SJSA1 (cell line): ENCODE measurements around the gene BAG5. TPM values are rescaled to one million over a fixed set of nuclear protein-coding genes. Genes with fewer than 3 reads are reported as not detected.

Experiments
- DNase-seq, 2 experiments: peaks; one replicate each; pipeline ENCODE4 v3.0.0-alpha.2; 2015 to 2020; ENCODE audit warnings: low spot score in 2 of 2, low read depth in 1 of 2
- H3K27ac ChIP-seq: fragments of 250-450 bp; sonication (Bioruptor Pico); 2 replicates; pipeline ENCODE4 v1.5.1; 2020; ENCODE audit warnings: mild to moderate bottlenecking, moderate library complexity
- H3K27me3 ChIP-seq: fragments of 250-450 bp; sonication (Bioruptor Pico); replicated peaks from 2 replicates; pipeline ENCODE4 v1.5.1; 2020; ENCODE audit warnings: mild to moderate bottlenecking, moderate library complexity
- H3K36me3 ChIP-seq: fragments of 250-450 bp; sonication (Bioruptor Pico); 2 replicates; pipeline ENCODE4 v1.5.1; 2020; ENCODE audit warnings: mild to moderate bottlenecking
- H3K4me1 ChIP-seq: fragments of 250-450 bp; sonication (Bioruptor Pico); replicated peaks from 2 replicates; pipeline ENCODE4 v1.6.1; 2021; ENCODE audit warnings: mild to moderate bottlenecking
- H3K4me3 ChIP-seq: fragments of 250-450 bp; sonication (Bioruptor Pico); 2 replicates; pipeline ENCODE4 v1.5.1; 2020; ENCODE audit warnings: mild to moderate bottlenecking
- H3K9me3 ChIP-seq: fragments of 250-450 bp; sonication (Bioruptor Pico); replicated peaks from 2 replicates; pipeline ENCODE4 v1.5.1; 2020; ENCODE audit warnings: mild to moderate bottlenecking
- total RNA-seq: library from RNA; depleted of rRNA; stranded (reverse); fragments of >200 nt; shearing (Covaris generic); gene quantifications from 2 replicates; pipeline ENCODE4 v1.2.3, GENCODE V29; 2014

BAG5 gene
- total RNA-seq, 1 experiment from 2014 or later, result 19.6 TPM

DNA sequence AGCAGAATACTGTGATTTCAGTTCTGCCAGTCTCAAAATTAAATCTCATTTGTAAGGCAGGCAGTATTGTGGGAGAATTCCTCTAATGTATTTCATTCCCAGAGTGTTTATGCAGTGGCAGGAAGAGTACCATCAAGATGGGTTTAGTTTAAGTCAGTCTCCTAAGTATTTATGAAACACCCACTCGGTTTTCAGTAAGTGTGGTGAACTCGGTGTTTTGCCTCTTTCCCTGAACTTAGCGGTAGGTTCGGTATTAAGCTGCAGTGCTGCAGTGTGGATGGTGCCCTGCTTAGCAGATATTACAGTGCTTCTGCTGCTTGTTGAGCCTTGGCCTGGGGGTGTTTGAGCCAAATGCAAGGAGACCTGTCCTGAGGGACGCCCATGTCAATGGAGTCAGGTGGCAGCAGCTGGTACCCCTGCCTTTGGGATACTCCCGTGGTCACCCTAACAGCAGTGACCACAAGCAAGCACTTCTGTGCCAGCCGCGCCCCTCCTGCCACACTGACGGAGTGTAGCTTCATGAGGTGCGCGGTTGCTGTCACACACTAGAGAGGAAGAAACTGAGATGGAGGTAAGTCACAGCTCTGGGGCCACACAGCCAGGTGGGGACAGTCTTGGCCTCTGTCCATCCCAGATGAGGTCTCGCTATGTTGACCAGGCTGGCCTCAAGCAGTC lies 16.1 kb upstream of the BAG5 start:
- no peak overlapping the region for H3K27ac ChIP-seq
- no peaks in the 10 kb centered on the region for H3K9me3 ChIP-seq
- H3K27me3 ChIP-seq, result no peaks in the 10 kb centered on the region
- H3K4me1 ChIP-seq, result peaks cover 7% of the 10 kb centered on the region
- peaks cover 46% of the 10 kb centered on the region for H3K36me3 ChIP-seq
- no peak overlapping the region for H3K4me3 ChIP-seq
- no peak for DNase-seq

DNA sequence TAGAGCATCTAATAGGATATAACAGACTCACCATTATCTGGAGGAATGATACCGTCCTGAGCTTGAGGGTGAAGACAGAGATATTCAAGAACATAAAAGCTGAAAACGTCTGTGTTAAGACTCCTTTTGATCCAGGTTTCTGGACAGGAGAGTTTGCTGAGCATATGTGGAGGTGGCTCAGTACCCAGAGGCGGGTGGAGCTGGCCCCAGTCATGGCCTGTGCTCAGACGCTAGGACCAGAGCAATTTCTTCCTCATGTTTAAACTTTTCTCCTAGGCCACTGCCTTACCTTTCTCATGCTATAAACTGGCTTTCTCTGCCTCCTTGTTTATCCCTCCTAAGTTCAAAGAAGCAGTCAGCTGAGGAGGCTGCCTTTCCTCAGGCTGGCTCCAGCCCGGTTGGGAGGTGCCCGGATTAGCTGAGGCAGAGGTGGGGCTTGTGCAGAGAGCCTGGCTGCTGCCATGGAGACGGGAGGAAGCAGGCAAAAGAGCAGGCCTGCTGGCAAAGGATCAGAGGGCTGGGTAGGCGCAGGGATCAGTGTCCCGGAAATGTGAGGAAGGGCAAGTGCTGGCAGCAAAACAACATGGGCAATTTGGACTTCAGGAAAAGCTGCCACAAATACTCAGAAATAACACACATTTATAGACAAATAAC lies 14.0 kb upstream of the BAG5 start:
- H3K27me3 ChIP-seq, result no peaks in the 10 kb centered on the region
- no peak overlapping the region; the same call in 1 of the 2 replicates for H3K27ac ChIP-seq
- peaks cover 55% of the 10 kb centered on the region for H3K36me3 ChIP-seq
- no peak overlapping the region for H3K4me3 ChIP-seq
- peaks cover 7% of the 10 kb centered on the region for H3K4me1 ChIP-seq
- no peaks in the 10 kb centered on the region for H3K9me3 ChIP-seq
- DNase-seq, result peak in 1 of 2 experiments; percentile 65

GRCh38 chr14:103574707-103575285 lies 12.3 kb upstream of the BAG5 start:
- H3K27ac ChIP-seq, result no peak overlapping the region
- no peaks in the 10 kb centered on the region for H3K27me3 ChIP-seq
- no peak overlapping the region for H3K4me3 ChIP-seq
- no peak for DNase-seq
- H3K9me3 ChIP-seq, result no peaks in the 10 kb centered on the region
- peaks cover 7% of the 10 kb centered on the region for H3K4me1 ChIP-seq
- H3K36me3 ChIP-seq, result peaks cover 51% of the 10 kb centered on the region

GRCh38 chr14:103574104-103574503 lies 11.6 kb upstream of the BAG5 start:
- Histone ChIP-seq H3K27me3 (no peaks in the 10 kb centered on the region), H3K36me3 (peaks cover 51% of the 10 kb centered on the region), H3K9me3 (no peaks in the 10 kb centered on the region), H3K4me3 (no peak overlapping the region), H3K4me1 (peaks cover 7% of the 10 kb centered on the region), H3K27ac (no peak overlapping the region)
- DNase-seq, result no peak

GRCh38 chr14:103569408-103569807 lies 7.0 kb upstream of the BAG5 start:
- Histone ChIP-seq H3K4me3 (no peak overlapping the region), H3K9me3 (no peaks in the 10 kb centered on the region), H3K27me3 (no peaks in the 10 kb centered on the region), H3K36me3 (peaks cover 16% of the 10 kb centered on the region), H3K27ac (no peak overlapping the region), H3K4me1 (no peaks in the 10 kb centered on the region)
- DNase-seq, result no peak

DNA sequence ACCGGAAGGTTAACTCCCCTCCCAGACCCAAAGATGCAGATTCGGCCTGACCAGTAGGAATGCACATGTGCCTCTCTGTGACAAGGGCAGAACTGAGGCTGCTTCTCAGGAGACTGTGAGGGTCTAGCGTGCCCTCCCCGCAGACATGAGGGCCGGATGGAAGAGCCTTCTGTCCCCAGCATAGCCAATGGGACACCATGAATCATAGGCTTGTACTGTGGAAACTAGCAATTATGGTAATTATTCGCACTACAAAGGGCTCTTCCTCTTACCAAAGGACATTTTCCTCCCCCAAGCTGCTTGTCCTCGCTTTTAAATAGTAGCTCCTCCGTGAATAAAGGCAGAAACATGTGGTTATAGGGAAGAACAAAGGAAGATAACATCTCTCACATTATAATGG lies 6.5 kb upstream of the BAG5 start:
- Histone ChIP-seq H3K4me1 (no peaks in the 10 kb centered on the region), H3K4me3 (no peak overlapping the region), H3K27me3 (no peaks in the 10 kb centered on the region), H3K9me3 (no peaks in the 10 kb centered on the region), H3K27ac (no peak overlapping the region), H3K36me3 (peaks cover 13% of the 10 kb centered on the region)
- DNase-seq, result no peak

DNA sequence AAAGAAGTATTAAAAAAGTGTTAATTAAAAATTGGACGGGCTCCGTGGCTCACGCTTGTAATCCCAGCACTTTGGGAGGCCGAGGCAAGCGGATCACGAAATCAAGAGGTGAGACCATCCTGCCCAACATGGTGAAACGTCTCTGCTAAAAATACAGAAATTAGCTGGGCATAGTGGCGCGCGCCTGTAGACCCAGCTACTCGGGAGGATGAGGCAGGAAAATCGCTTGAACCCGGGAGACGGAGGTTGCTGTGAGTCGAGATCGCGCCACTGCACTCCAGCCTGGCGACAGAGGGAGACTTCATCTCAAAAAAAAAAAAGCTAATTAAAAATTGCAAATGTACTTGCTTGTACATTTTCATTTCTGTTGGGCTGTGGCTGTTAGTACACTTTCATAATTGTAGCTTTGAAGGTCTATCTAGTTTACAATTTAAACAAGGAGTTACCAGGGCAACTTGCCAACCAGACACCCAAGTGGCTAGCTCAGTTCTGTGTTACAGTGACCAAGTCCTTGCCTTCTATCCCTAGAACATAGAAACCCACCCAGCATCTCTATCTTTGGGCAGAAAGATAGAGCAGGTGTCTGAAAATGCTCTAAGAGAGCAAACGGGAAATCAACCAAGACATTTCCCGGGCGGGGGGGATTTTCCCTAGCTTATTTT lies 1.5 kb upstream of the BAG5 start:
- no peaks in the 10 kb centered on the region for H3K9me3 ChIP-seq
- H3K27ac ChIP-seq, result no peak overlapping the region
- H3K27me3 ChIP-seq, result no peaks in the 10 kb centered on the region
- H3K4me1 ChIP-seq, result peaks cover 9% of the 10 kb centered on the region
- peak overlapping the region; percentile 98 for H3K4me3 ChIP-seq
- DNase-seq, result no peak
- peaks cover 31% of the 10 kb centered on the region for H3K36me3 ChIP-seq

DNA sequence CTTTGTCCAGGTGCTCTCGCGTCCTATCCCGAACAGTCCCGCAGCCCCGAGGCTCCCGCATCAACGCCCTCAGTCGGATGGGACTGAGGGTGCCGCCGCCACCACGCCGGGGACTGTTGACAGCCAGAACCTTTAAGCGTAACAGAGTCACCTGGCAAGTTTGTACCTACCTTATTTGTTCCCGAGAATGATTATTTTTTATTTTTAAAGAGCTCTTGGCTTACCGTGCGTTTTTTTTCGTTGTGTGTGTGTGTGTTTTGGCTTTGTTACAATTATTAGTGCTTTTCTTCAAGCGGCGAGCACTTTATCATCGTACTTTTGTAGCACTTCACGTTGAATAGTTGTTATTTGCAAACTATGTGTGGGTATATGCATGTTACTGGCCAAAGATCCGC lies 766 bp upstream of the BAG5 start:
- no peak overlapping the region for H3K27ac ChIP-seq
- peaks cover 38% of the 10 kb centered on the region for H3K36me3 ChIP-seq
- H3K4me1 ChIP-seq, result peaks cover 9% of the 10 kb centered on the region
- no peaks in the 10 kb centered on the region for H3K9me3 ChIP-seq
- H3K27me3 ChIP-seq, result no peaks in the 10 kb centered on the region
- peak overlapping the region; percentile 98 for H3K4me3 ChIP-seq
- DNase-seq, result no peak

DNA sequence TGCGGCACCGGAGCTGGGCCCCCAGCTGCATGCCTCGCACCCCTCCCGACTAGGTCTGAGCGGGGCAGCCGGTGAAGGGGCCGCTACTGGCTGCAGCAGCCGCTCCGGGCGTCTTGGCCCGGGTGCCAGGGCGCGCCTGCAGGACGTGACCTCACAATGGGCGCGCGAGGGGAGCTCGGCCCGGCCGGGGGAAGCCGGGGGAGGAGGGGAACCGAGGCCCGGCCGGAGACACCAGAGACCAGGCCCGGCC lies 353 bp downstream of the BAG5 start:
- Histone ChIP-seq H3K4me3 (peak overlapping the region; percentile 98), H3K4me1 (peaks cover 9% of the 10 kb centered on the region), H3K9me3 (no peaks in the 10 kb centered on the region), H3K36me3 (peaks cover 41% of the 10 kb centered on the region), H3K27me3 (no peaks in the 10 kb centered on the region), H3K27ac (peak overlapping the region; percentile 87)
- no peak for DNase-seq

GRCh38 chr14:103561381-103562178 lies 877 bp downstream of the BAG5 start:
- no peaks in the 10 kb centered on the region for H3K9me3 ChIP-seq
- DNase-seq, result peak in 1 of 2 experiments; percentile 42
- peaks cover 45% of the 10 kb centered on the region for H3K36me3 ChIP-seq
- peaks cover 9% of the 10 kb centered on the region for H3K4me1 ChIP-seq
- peak overlapping the region; percentile 98 for H3K4me3 ChIP-seq
- H3K27ac ChIP-seq, result peak overlapping the region; percentile 87
- no peaks in the 10 kb centered on the region for H3K27me3 ChIP-seq

DNA sequence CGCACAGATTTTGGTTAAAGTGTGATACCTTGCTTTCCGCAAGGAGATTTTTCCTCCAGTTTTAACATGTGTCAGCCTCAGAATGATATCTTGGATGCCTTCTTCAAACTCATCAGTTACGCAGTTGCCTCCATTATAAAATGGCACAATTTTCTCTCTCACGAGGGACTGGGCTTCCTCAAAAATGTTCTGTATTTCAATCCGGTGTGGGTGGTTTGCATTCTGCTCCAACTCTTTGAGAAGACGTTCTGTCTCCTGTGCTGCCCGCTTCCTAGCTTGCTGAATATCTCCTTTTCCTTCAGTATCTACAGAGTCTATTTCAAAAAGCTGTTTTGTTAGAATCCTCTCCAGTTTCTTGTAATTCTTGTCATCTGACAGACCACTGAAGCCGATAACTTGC lies 1.8 kb downstream of the BAG5 start:
- DNase-seq, result no peak
- H3K27me3 ChIP-seq, result no peaks in the 10 kb centered on the region
- peak overlapping the region; percentile 98 for H3K4me3 ChIP-seq
- no peak overlapping the region for H3K27ac ChIP-seq
- peaks cover 45% of the 10 kb centered on the region for H3K36me3 ChIP-seq
- H3K9me3 ChIP-seq, result no peaks in the 10 kb centered on the region
- peaks cover 9% of the 10 kb centered on the region for H3K4me1 ChIP-seq

DNA sequence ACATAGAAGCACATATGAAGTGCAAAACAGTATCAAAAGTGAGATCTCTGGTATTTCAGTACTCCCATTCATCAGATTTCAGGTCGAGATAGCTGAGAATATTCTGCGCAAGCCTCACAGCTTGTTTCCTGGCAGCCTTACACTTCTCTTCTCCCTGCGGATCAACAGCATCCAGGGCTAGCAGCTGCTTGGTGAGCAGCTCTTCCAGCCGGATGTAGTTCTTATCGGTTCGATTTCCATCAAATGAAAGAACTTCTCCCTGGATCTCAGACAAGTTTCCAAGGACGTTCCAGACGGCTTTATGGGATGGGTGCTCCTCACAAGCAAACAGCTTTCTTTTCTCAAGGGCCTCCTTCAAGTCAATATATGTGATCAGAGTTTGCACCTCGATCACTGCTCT lies 2.7 kb downstream of the BAG5 start:
- H3K4me3 ChIP-seq, result no peak overlapping the region
- no peak overlapping the region for H3K27ac ChIP-seq
- H3K4me1 ChIP-seq, result peaks cover 9% of the 10 kb centered on the region
- H3K36me3 ChIP-seq, result peaks cover 45% of the 10 kb centered on the region
- H3K27me3 ChIP-seq, result no peaks in the 10 kb centered on the region
- DNase-seq, result no peak
- no peaks in the 10 kb centered on the region for H3K9me3 ChIP-seq

- Histone ChIP-seq H3K4me1 (peaks cover 9% of the 10 kb centered on the region), H3K36me3 (peaks cover 45% of the 10 kb centered on the region), H3K27me3 (no peaks in the 10 kb centered on the region), H3K4me3 (no peak overlapping the region), H3K27ac (no peak overlapping the region), H3K9me3 (no peaks in the 10 kb centered on the region)
- DNase-seq, result no peak
These were observed 4.2 kb downstream of the BAG5 start for GRCh38 chr14:103558071-103558882.
